ENCODE measurements around the gene RNF212. TPM values are rescaled to one million over a fixed set of nuclear protein-coding genes. Genes with fewer than 3 reads are reported as not detected.
"Not testable (repeated sequence)": the region's sequence is repeated elsewhere in the genome, so short reads cannot be mapped to it uniquely, and the experiment has no call there.

RNF212 gene
- total RNA-seq, 1 donor from 2014 or later = 1.8 TPM

DNA sequence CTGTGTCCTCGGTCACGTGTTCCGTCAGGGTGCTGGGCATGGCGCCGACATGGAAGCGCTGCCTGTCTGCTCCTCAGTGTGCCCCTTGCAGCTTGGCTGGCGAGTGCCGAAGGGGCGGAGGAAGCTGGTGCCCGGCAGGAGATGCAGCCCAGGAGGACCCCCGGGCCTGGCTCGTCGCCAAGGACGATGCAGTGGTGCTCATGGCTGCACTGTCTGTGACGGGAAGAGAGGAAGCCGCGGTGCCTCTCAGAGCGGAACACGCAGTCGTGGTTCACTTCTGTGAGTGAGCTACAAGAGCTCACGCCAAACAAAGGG is 63.8 kb downstream of the RNF212 start:
- intact Hi-C loops (cut with micrococcal nuclease) = no loop called here
- H3K27me3 Mint-ChIP-seq = peaks cover 21% of the 10 kb centered on the region

GRCh38 chr4:1048773-1049590 is 64.4 kb downstream of the RNF212 start:
- Mint-ChIP-seq H3K36me3 (ENCODE audit: low read depth) (peaks cover 2% of the 10 kb centered on the region), H3K27me3 (peaks cover 22% of the 10 kb centered on the region), H3K4me3 (no peak overlapping the region), H3K9me3 (no peaks in the 10 kb centered on the region), H3K4me1 (no peaks in the 10 kb centered on the region), H3K27ac (no peak overlapping the region)
- intact Hi-C loops (cut with micrococcal nuclease) = no loop called here
- DNase-seq = no peak

More for the DNA sequence above, 63.8 kb downstream of the RNF212 start:
- peaks cover 2% of the 10 kb centered on the region for H3K36me3 Mint-ChIP-seq (ENCODE audit: low read depth)
- H3K4me3 Mint-ChIP-seq = no peak overlapping the region
- DNase-seq = no peak
- H3K4me1 Mint-ChIP-seq = no peaks in the 10 kb centered on the region
- H3K9me3 Mint-ChIP-seq = no peaks in the 10 kb centered on the region
- H3K27ac Mint-ChIP-seq = no peak overlapping the region

DNA sequence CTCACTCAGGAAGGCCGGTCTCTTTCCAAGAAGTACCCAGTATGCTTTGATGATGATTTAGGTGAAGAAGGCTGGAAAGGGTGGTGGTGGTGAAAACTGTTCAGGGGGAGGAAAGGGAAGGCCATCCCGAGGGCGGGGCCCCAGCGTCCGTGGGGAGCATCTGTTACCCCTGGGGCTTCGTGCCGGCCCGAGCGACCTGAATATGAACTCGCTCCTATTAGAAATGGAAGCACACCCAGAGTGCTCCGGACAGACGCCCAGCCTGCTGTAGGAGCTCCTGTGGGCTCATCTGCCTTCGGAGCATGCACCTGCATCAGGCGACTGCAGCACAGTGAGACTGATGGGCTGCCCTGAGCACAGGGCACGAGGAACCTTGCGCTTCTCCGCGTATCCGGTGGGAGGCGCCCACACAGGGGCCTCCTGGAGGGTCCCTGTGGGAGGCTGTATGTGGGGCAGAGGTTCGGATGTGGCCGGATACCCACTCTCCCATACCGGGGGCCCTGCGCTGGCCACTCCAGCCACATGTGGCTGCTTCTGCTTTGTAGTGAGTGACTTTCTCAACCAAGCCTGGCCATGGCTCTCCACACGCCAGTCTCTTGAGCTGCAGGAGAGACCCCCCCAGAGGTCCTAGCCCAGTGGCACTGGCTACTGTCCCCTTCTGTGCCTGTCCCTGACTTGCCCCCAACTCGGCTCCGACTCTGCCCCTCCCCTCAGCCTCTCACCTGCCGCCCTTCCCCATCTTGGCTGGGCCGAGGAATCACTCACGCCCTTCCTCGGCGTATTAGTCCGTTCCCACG is 65.2 kb downstream of the RNF212 start:
- Mint-ChIP-seq H3K27ac (no peak overlapping the region), H3K9me3 (no peaks in the 10 kb centered on the region), H3K27me3 (peaks cover 22% of the 10 kb centered on the region), H3K4me3 (no peak overlapping the region), H3K36me3 (ENCODE audit: low read depth) (peaks cover 2% of the 10 kb centered on the region), H3K4me1 (peaks cover 2% of the 10 kb centered on the region)
- no peak for DNase-seq
- intact Hi-C loops (cut with micrococcal nuclease) = no loop called here

- Mint-ChIP-seq H3K27me3 (peaks cover 20% of the 10 kb centered on the region), H3K9me3 (no peaks in the 10 kb centered on the region), H3K27ac (no peak overlapping the region), H3K36me3 (ENCODE audit: low read depth) (peaks cover 2% of the 10 kb centered on the region), H3K4me3 (no peak overlapping the region), H3K4me1 (peaks cover 3% of the 10 kb centered on the region)
- intact Hi-C loops (cut with micrococcal nuclease) = no loop called here
- no peak for DNase-seq
These were observed 66.0 kb downstream of the RNF212 start for GRCh38 chr4:1047106-1047975.

- H3K4me1 Mint-ChIP-seq = not testable (repeated sequence)
These were observed 66.8 kb downstream of the RNF212 start for GRCh38 chr4:1046581-1047011.

DNA sequence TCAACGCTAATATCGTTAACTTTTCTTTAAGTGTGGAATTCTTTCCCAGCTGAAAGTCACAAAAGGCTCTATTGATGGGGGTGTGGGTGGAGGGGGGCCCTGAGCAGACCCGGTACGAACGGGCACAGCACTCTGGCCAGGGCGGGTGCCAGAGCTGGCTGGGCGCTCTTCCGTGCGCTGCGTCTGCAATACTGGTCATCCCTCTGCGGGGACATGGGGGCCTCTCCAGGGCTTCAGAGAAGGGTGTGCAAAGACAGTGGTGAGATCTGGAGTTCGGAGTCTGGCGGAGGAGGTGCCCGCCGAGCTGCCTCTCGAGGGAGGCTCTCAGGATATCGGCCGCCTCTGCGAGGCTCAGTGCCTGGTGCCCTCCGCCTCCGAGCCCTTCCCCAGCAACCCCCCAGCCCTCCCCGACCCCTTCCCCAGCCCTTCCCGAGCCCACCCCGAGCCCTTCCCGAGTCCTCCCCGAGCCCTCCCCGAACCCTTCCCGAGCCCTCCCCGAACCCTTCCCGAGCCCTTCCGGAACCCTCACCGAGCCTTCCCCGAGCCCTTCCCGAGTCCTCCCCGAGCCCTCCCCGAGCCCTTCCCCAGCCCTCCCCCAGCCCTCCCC is 67.7 kb downstream of the RNF212 start:
- no peaks in the 10 kb centered on the region for H3K9me3 Mint-ChIP-seq
- no peak for DNase-seq

More at GRCh38 chr4:1046581-1047011, 66.8 kb downstream of the RNF212 start:
- H3K27me3 Mint-ChIP-seq = peaks cover 18% of the 10 kb centered on the region
- intact Hi-C loops (cut with micrococcal nuclease); H3K27ac Mint-ChIP-seq; H3K9me3 Mint-ChIP-seq; DNase-seq; H3K36me3 Mint-ChIP-seq (ENCODE audit: low read depth); H3K4me3 Mint-ChIP-seq: not testable (repeated sequence)

GRCh38 chr4:1045193-1045594 is 68.2 kb downstream of the RNF212 start:
- Mint-ChIP-seq H3K36me3 (ENCODE audit: low read depth) (peaks cover 2% of the 10 kb centered on the region), H3K9me3 (no peaks in the 10 kb centered on the region), H3K4me1 (peaks cover 3% of the 10 kb centered on the region), H3K27ac (no peak overlapping the region), H3K27me3 (peaks cover 18% of the 10 kb centered on the region), H3K4me3 (no peak overlapping the region)
- intact Hi-C loops (cut with micrococcal nuclease) = no loop called here
- DNase-seq = no peak

More for the DNA sequence above, 67.7 kb downstream of the RNF212 start:
- intact Hi-C loops (cut with micrococcal nuclease) = no loop called here
- peaks cover 2% of the 10 kb centered on the region for H3K36me3 Mint-ChIP-seq (ENCODE audit: low read depth)
- H3K4me3 Mint-ChIP-seq = no peak overlapping the region
- H3K27me3 Mint-ChIP-seq = peaks cover 18% of the 10 kb centered on the region
- H3K4me1 Mint-ChIP-seq = peaks cover 3% of the 10 kb centered on the region
- H3K27ac Mint-ChIP-seq = no peak overlapping the region

DNA sequence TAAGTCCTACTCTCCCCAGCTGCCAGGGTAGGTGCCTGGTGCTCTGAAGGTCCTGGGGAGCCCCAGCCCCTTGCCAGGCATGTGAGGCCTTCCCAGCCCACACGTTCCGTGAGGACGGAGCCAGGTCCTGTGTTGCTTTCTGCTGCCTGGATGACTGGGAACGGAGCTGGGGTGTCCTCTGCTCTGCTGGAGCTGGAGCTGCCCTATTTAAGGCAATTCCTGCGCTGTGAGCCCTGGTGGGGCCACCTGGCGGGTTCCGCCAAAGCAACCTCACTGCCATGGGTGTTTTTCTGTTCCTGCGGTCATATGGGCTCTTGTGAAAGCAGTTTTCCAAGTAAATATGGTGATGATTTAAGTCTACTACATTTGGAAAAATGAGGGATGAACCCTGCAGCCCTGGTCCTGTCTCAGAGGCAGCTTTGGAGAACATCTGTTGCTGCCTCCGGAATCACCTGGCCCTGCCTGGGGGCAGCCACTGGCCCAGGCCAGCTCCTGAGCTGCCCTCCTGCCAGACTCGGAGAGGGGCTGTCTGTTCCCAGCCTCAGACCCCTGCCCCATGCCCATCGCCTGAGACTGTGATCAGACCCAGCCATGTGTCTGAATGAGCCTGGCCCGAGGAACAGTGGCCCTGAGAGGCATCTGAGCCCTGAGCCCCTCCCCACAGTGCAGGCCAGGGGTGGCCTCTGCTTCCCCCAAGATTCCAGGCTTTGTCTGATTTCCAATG is 68.7 kb downstream of the RNF212 start:
- H3K36me3 Mint-ChIP-seq (ENCODE audit: low read depth) = peaks cover 2% of the 10 kb centered on the region
- DNase-seq = no peak
- H3K4me3 Mint-ChIP-seq = no peak overlapping the region
- H3K27me3 Mint-ChIP-seq = peaks cover 18% of the 10 kb centered on the region
- intact Hi-C loops (cut with micrococcal nuclease) = no loop called here
- H3K4me1 Mint-ChIP-seq = peaks cover 3% of the 10 kb centered on the region
- no peak overlapping the region for H3K27ac Mint-ChIP-seq
- H3K9me3 Mint-ChIP-seq = no peaks in the 10 kb centered on the region

DNA sequence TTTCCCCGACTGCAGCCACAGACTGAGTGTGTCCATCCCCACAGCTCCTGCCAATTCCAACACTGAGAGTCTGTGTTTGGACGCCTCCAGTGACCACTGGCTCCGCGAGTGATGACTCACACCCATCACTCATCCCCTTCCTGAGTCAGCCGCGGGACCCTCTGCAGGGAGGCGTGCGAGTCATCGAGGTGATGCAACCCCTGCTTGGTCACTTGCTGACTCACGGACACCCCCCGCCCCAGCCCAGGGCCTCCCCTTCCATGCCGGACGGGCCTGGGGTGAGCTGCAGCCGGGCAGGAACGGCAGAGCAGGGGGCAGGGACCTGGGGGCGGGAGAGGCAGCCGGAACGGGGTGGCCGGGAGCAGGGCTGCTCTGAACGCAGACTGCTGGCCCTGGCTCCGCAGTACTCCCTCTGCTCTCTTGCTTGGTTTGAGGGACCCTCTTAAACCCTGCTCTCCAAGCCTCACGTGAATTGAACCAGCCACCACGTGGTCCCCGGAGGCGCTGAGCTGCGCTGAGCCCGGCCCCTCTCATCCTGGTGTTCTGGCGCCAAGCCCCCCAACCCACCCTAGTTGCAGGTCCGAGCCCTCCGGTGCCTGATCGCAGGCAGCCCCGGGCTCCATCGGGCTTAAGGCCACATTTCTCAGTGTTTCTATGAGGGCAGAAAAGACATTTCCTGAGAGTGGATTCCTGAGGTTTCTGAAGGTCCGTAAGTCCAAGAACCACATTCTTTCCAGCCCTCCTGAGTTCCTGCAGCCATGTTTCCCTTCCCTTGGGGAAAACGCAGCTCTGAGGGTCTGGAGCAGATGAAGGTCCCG is 69.5 kb downstream of the RNF212 start:
- Mint-ChIP-seq H3K36me3 (ENCODE audit: low read depth) (peaks cover 2% of the 10 kb centered on the region), H3K4me3 (no peak overlapping the region), H3K27ac (no peak overlapping the region), H3K4me1 (peaks cover 3% of the 10 kb centered on the region), H3K27me3 (peaks cover 18% of the 10 kb centered on the region), H3K9me3 (no peaks in the 10 kb centered on the region)
- intact Hi-C loops (cut with micrococcal nuclease) = no loop called here
- no peak for DNase-seq

GRCh38 chr4:1043162-1043561 is 70.2 kb downstream of the RNF212 start:
- intact Hi-C loops (cut with micrococcal nuclease) = no loop called here
- peaks cover 18% of the 10 kb centered on the region for H3K27me3 Mint-ChIP-seq
- H3K27ac Mint-ChIP-seq = peak overlapping the region; percentile 70
- peaks cover 3% of the 10 kb centered on the region for H3K4me1 Mint-ChIP-seq
- H3K9me3 Mint-ChIP-seq = no peaks in the 10 kb centered on the region
- no peak for DNase-seq
- no peak overlapping the region for H3K4me3 Mint-ChIP-seq
- H3K36me3 Mint-ChIP-seq (ENCODE audit: low read depth) = peaks cover 2% of the 10 kb centered on the region

- Mint-ChIP-seq H3K27ac (no peak overlapping the region), H3K36me3 (ENCODE audit: low read depth) (peaks cover 2% of the 10 kb centered on the region), H3K27me3 (peaks cover 17% of the 10 kb centered on the region), H3K4me1 (peaks cover 3% of the 10 kb centered on the region), H3K4me3 (no peak overlapping the region), H3K9me3 (no peaks in the 10 kb centered on the region)
- intact Hi-C loops (cut with micrococcal nuclease) = no loop called here
- no peak for DNase-seq
These were observed 70.9 kb downstream of the RNF212 start for GRCh38 chr4:1042352-1043055.

DNA sequence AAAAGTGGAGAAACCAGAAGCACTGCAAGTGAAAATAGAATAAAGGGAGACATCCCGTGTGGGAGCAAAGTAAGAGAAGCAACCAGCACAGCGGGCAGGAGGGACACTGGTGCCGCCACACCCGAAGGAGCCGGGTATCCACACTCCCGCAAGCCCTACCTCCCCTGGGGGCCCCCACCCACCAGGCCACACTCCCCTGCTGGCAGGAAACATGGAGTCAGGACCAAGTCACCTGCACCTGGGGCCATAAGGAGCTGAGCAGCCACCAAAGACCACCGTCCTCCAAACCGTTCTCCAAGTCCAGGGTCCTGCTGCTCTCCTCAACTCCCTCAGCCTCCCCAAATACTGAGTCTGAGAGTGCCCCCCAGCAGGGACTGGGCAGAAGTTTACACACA is 71.4 kb downstream of the RNF212 start:
- Mint-ChIP-seq H3K27ac (no peak overlapping the region), H3K9me3 (no peaks in the 10 kb centered on the region), H3K4me1 (peaks cover 3% of the 10 kb centered on the region), H3K36me3 (ENCODE audit: low read depth) (peaks cover 2% of the 10 kb centered on the region), H3K4me3 (no peak overlapping the region), H3K27me3 (peaks cover 15% of the 10 kb centered on the region)
- intact Hi-C loops (cut with micrococcal nuclease) = no loop called here
- DNase-seq = no peak

Measured in activated CD4-positive, alpha-beta T cell treated with anti-CD3 and anti-CD28 coated beads, Interleukin-2, amount 10 ng/mL, durations not matched to agents 24 days and 14 days (primary cell).